ENCODE measurements around the gene RYR2. TPM values are rescaled to one million over a fixed set of nuclear protein-coding genes. Genes with fewer than 3 reads are reported as not detected.
"Not testable (repeated sequence)": the region's sequence is repeated elsewhere in the genome, so short reads cannot be mapped to it uniquely, and the experiment has no call there.

Gene RYR2
- total RNA-seq, 1 experiment from 2014 or later: 0.03 TPM

- CTCF ChIA-PET: no interaction called here
- no peak for ATAC-seq
- H3K4me1 ChIP-seq (ENCODE audit: control insufficient read depth, insufficient read depth, low read length): no peaks in the 10 kb centered on the region
- no peak overlapping the region for H3K27ac ChIP-seq (ENCODE audit: low read length)
- H3K4me3 ChIP-seq (ENCODE audit: low read depth in 2 of 2, low read length in 2 of 2): no peak overlapping the region
- no TSS peak for BruUV-seq (replicated peaks)
- no peaks in the 10 kb centered on the region for H3K27me3 ChIP-seq (ENCODE audit: control insufficient read depth, insufficient read depth, low read length)
- in situ Hi-C loops (cut with HindIII; ENCODE audit: low pct_unique_long_range_greater_than_20kb, low sequenced_read_pairs): no loop called here
- TF ChIP-seq POLR2AphosphoS5 (IDR thresholded peaks at IDR 0.05; ENCODE audit: low read depth, low read length): no peak
- POLR2A ChIA-PET: no interaction called here
- no peaks in the 10 kb centered on the region for H3K9me3 ChIP-seq (ENCODE audit: control insufficient read depth, insufficient read depth, low read depth, low read length)
- no peak for DNase-seq (ENCODE audit: low read depth, low spot score)
- H3K36me3 ChIP-seq (ENCODE audit: control insufficient read depth, insufficient read depth, low read length): no peaks in the 10 kb centered on the region
- intact Hi-C loops (cut with micrococcal nuclease; ENCODE audit: unreplicated experiment): no loop called here
These were observed 797.0 kb downstream of the RYR2 start for GRCh38 chr1:237838904-237839534.

- Histone ChIP-seq H3K4me1 (ENCODE audit: control insufficient read depth, insufficient read depth, low read length) (no peaks in the 10 kb centered on the region), H3K27ac (ENCODE audit: low read length) (no peak overlapping the region), H3K27me3 (ENCODE audit: control insufficient read depth, insufficient read depth, low read length) (no peaks in the 10 kb centered on the region), H3K9me3 (ENCODE audit: control insufficient read depth, insufficient read depth, low read depth, low read length) (no peaks in the 10 kb centered on the region), H3K36me3 (ENCODE audit: control insufficient read depth, insufficient read depth, low read length) (no peaks in the 10 kb centered on the region), H3K4me3 (ENCODE audit: low read depth in 2 of 2, low read length in 2 of 2) (no peak overlapping the region)
- TF ChIP-seq REST (IDR thresholded peaks at IDR 0.05; ENCODE audit: insufficient read depth in 1 of 2, low read depth in 2 of 2, low read length in 1 of 2) (no peak), TCF7L2 (IDR thresholded peaks at IDR 0.05; ENCODE audit: low read depth, low read length) (no peak), SIN3A (IDR thresholded peaks at IDR 0.05; ENCODE audit: borderline replicate concordance, insufficient read depth, low read depth, low read length) (no peak), POLR2AphosphoS5 (IDR thresholded peaks at IDR 0.05; ENCODE audit: low read depth, low read length) (no peak)
- TF ChIP-seq, protein P1, sequence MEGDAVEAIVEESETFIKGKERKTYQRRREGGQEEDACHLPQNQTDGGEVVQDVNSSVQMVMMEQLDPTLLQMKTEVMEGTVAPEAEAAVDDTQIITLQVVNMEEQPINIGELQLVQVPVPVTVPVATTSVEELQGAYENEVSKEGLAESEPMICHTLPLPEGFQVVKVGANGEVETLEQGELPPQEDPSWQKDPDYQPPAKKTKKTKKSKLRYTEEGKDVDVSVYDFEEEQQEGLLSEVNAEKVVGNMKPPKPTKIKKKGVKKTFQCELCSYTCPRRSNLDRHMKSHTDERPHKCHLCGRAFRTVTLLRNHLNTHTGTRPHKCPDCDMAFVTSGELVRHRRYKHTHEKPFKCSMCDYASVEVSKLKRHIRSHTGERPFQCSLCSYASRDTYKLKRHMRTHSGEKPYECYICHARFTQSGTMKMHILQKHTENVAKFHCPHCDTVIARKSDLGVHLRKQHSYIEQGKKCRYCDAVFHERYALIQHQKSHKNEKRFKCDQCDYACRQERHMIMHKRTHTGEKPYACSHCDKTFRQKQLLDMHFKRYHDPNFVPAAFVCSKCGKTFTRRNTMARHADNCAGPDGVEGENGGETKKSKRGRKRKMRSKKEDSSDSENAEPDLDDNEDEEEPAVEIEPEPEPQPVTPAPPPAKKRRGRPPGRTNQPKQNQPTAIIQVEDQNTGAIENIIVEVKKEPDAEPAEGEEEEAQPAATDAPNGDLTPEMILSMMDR (IDR thresholded peaks at IDR 0.05): no peak
- intact Hi-C loops (cut with micrococcal nuclease; ENCODE audit: unreplicated experiment) (no loop called here), in situ Hi-C loops (cut with HindIII; ENCODE audit: low pct_unique_long_range_greater_than_20kb, low sequenced_read_pairs) (no loop called here)
- ATAC-seq: no peak
- BruUV-seq (replicated peaks): no TSS peak
- ChIA-PET POLR2A (no interaction called here), CTCF (no interaction called here)
- DNase-seq (ENCODE audit: low read depth, low spot score): no peak
These were observed 799.5 kb downstream of the RYR2 start for GRCh38 chr1:237841485-237841884.

DNA sequence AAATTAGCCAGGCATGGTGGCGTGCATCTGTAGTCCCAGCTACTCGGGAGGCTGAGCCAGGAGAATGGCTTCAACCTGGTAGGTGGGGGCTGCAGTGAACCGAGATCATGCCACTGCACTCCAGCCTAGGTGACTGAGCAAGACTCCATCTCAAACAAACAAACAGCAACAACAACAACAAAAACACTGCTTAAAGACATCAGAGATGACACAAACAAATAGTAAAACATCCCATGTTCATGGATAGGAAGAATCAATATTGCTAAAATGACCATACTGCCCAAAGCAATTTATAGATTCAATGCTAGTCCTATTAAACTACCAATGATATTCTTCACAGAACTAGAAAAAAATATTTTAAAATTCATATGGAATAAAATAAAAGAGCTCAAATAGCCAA, 801.5 kb downstream of the RYR2 start:
- POLR2A ChIA-PET; H3K27ac ChIP-seq (ENCODE audit: low read length); intact Hi-C loops (cut with micrococcal nuclease; ENCODE audit: unreplicated experiment); in situ Hi-C loops (cut with HindIII; ENCODE audit: low pct_unique_long_range_greater_than_20kb, low sequenced_read_pairs); DNase-seq (ENCODE audit: low read depth, low spot score); CTCF ChIA-PET; H3K9me3 ChIP-seq (ENCODE audit: control insufficient read depth, insufficient read depth, low read depth, low read length); H3K27me3 ChIP-seq (ENCODE audit: control insufficient read depth, insufficient read depth, low read length); H3K4me1 ChIP-seq (ENCODE audit: control insufficient read depth, insufficient read depth, low read length); BruUV-seq (replicated peaks); ATAC-seq; H3K4me3 ChIP-seq (ENCODE audit: low read depth in 2 of 2, low read length in 2 of 2); H3K36me3 ChIP-seq (ENCODE audit: control insufficient read depth, insufficient read depth, low read length): not testable (repeated sequence)

All from Panc1 (cell line).